Measurements from ENCODE around the gene HPSE2. TPM values are rescaled to one million over a fixed set of nuclear protein-coding genes. Genes with fewer than 3 reads are reported as not detected.

HPSE2 gene
- polyA plus RNA-seq, 1 of the 3 experiments (the other 2 are of a cell fraction): not detected

DNA sequence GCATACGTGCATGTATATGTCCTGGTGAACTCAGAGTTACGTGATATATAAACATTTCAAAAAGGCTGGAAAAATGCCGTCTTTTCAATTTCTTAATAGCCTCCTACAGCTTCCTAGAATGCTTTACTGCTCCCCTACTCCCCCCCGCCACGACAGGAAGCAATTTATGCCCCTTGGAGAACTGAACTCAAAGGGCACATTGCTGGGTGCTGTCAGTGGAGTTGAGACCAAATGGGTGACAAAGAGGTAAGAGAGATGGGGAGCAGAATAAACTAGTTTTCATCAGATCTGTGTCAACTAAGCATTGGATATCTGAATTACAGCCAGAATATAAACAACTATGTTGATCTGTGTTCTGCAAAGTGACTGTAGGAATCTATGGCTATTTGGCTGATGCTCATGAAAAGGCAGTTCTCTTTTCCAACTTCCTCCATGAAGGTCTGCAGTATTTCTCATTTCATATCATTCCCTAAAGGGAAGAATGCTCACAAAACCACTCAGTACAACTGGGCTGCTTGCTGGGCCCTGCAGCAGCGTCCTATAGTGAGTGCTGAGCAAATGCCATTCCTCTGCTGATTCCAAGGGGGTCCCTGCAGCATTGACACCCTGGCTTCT, 617.6 kb downstream of the HPSE2 start:
- no peaks in the 10 kb centered on the region for H3F3A ChIP-seq (replicated peaks; ENCODE audit: insufficient read depth)
- H3K9me3 ChIP-seq: no peaks in the 10 kb centered on the region
- H3K4me1 ChIP-seq (ENCODE audit: control insufficient read depth in 1 of 2, insufficient read depth in 2 of 2, low read depth in 1 of 2, low read length in 1 of 2): no peaks in the 10 kb centered on the region
- H3K36me3 ChIP-seq (replicated peaks in 1 of 2; ENCODE audit: control insufficient read depth in 1 of 2, insufficient read depth in 2 of 2, low read length in 1 of 2): no peaks in the 10 kb centered on the region
- CTCF ChIA-PET: no interaction called here
- H4K20me1 ChIP-seq (ENCODE audit: insufficient read depth): no peaks in the 10 kb centered on the region
- no peak overlapping the region for H3K4me3 ChIP-seq (ENCODE audit: low read depth in 2 of 2, low read length in 1 of 2)
- H2AFZ ChIP-seq (ENCODE audit: low read depth): no peak overlapping the region
- no peak overlapping the region for H3K27ac ChIP-seq (ENCODE audit: low read depth in 2 of 2, low read length in 1 of 2)
- POLR2A ChIA-PET: no interaction called here
- H3K4me2 ChIP-seq: no peak overlapping the region
- H3K9me2 ChIP-seq: no peaks in the 10 kb centered on the region
- 8% methylated on average over 6 of the region's 6 CpGs for WGBS (ENCODE audit: low lambda C conversion rate)
- H3K9ac ChIP-seq: no peak overlapping the region
- TF ChIP-seq FOXM1 (IDR thresholded peaks at IDR 0.05; ENCODE audit: low read depth) (no peak), REST (IDR thresholded peaks at IDR 0.05; ENCODE audit: low read depth, low read length) (no peak), EP300 (IDR thresholded peaks at IDR 0.05; ENCODE audit: borderline replicate concordance in 1 of 2, low read depth in 1 of 2, low read length in 1 of 2) (no peak), RXRA (IDR thresholded peaks at IDR 0.05; ENCODE audit: borderline replicate concordance, low read depth) (no peak), SMC3 (IDR thresholded peaks at IDR 0.05; ENCODE audit: low read depth, low read length) (no peak), RFX5 (IDR thresholded peaks at IDR 0.05; ENCODE audit: low read length) (no peak), GATA2 (CRISPR knock-in tag; IDR thresholded peaks at IDR 0.05) (no peak), NRF1 (IDR thresholded peaks at IDR 0.05; ENCODE audit: low read depth, low read length) (no peak), GABPA (IDR thresholded peaks at IDR 0.05; ENCODE audit: low read depth) (no peak), YY1 (IDR thresholded peaks at IDR 0.05; ENCODE audit: low read depth) (no peak), RAD21 (IDR thresholded peaks at IDR 0.05; ENCODE audit: low read length) (no peak)
- no peaks in the 10 kb centered on the region for H3K27me3 ChIP-seq (ENCODE audit: insufficient read depth)
- no peaks in the 10 kb centered on the region for H3K79me2 ChIP-seq (ENCODE audit: insufficient read depth)
- no peak for DNase-seq

DNA sequence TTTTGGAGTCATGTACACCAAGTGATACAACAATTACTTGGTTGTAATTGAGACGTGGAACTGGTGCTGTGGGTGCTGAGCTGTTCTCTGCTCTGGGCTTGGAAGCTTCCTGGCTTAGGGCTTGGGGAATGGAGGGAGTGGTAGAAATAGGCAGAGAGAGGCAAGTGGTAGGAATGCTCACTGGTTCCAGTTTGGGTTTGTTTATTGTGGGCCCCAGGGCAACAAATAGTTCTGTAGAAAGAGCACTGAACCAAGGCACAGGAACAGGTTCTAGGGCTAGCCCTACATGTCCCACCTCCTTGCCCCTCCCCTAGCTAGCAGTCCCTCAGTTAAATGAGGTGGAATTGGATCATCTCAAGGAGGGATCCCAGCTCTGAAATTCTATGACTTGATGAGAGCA, 622.2 kb downstream of the HPSE2 start:
- Histone ChIP-seq H3K27ac (ENCODE audit: low read depth in 2 of 2, low read length in 1 of 2) (no peak overlapping the region), H3K9ac (no peak overlapping the region), H3K4me3 (ENCODE audit: low read depth in 2 of 2, low read length in 1 of 2) (no peak overlapping the region), H3K4me2 (no peak overlapping the region), H4K20me1 (ENCODE audit: insufficient read depth) (no peaks in the 10 kb centered on the region), H3K9me2 (no peaks in the 10 kb centered on the region), H3K9me3 (no peaks in the 10 kb centered on the region), H2AFZ (ENCODE audit: low read depth) (no peak overlapping the region), H3K4me1 (ENCODE audit: control insufficient read depth in 1 of 2, insufficient read depth in 2 of 2, low read depth in 1 of 2, low read length in 1 of 2) (no peaks in the 10 kb centered on the region), H3K27me3 (ENCODE audit: insufficient read depth) (no peaks in the 10 kb centered on the region), H3F3A (replicated peaks; ENCODE audit: insufficient read depth) (no peaks in the 10 kb centered on the region), H3K36me3 (replicated peaks in 1 of 2; ENCODE audit: control insufficient read depth in 1 of 2, insufficient read depth in 2 of 2, low read length in 1 of 2) (no peaks in the 10 kb centered on the region), H3K79me2 (ENCODE audit: insufficient read depth) (no peaks in the 10 kb centered on the region)
- 0% methylated on average over 1 of the region's 1 CpG for WGBS (ENCODE audit: low lambda C conversion rate)
- CTCF ChIA-PET: no interaction called here
- DNase-seq: no peak
- POLR2A ChIA-PET: no interaction called here
- TF ChIP-seq MEF2A (IDR thresholded peaks at IDR 0.05; ENCODE audit: borderline replicate concordance, low read depth) (no peak), RXRA (IDR thresholded peaks at IDR 0.05; ENCODE audit: borderline replicate concordance, low read depth) (no peak), NFIC (IDR thresholded peaks at IDR 0.05; ENCODE audit: borderline replicate concordance) (no peak), TCF12 (IDR thresholded peaks at IDR 0.05) (no peak), RAD21 (IDR thresholded peaks at IDR 0.05; ENCODE audit: low read length) (no peak), CHD2 (IDR thresholded peaks at IDR 0.05; ENCODE audit: low read length, partially characterized antibody) (no peak), MXI1 (IDR thresholded peaks at IDR 0.05; ENCODE audit: low read depth, low read length) (no peak), ELF1 (IDR thresholded peaks at IDR 0.05) (no peak), MAX (IDR thresholded peaks at IDR 0.05; ENCODE audit: low read depth) (no peak), FOSL2 (IDR thresholded peaks at IDR 0.05; ENCODE audit: borderline replicate concordance, low read depth) (no peak), EP300 (IDR thresholded peaks at IDR 0.05; ENCODE audit: borderline replicate concordance in 1 of 2, low read depth in 1 of 2, low read length in 1 of 2) (no peak), EZH2phosphoT487 (IDR thresholded peaks at IDR 0.05; ENCODE audit: borderline replicate concordance, low read depth) (no peak), POLR2AphosphoS5 (IDR thresholded peaks at IDR 0.05; ENCODE audit: low read depth, low read length) (no peak), GATA2 (CRISPR knock-in tag; IDR thresholded peaks at IDR 0.05) (no peak), SIN3A (IDR thresholded peaks at IDR 0.05; ENCODE audit: borderline replicate concordance, low read depth, low read length) (no peak), JUND (IDR thresholded peaks at IDR 0.05) (no peak)
- TF ChIP-seq, protein P1, sequence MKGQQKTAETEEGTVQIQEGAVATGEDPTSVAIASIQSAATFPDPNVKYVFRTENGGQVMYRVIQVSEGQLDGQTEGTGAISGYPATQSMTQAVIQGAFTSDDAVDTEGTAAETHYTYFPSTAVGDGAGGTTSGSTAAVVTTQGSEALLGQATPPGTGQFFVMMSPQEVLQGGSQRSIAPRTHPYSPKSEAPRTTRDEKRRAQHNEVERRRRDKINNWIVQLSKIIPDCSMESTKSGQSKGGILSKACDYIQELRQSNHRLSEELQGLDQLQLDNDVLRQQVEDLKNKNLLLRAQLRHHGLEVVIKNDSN (IDR thresholded peaks at IDR 0.05; ENCODE audit: borderline replicate concordance, low read depth): no peak
- TF ChIP-seq, protein P2, sequence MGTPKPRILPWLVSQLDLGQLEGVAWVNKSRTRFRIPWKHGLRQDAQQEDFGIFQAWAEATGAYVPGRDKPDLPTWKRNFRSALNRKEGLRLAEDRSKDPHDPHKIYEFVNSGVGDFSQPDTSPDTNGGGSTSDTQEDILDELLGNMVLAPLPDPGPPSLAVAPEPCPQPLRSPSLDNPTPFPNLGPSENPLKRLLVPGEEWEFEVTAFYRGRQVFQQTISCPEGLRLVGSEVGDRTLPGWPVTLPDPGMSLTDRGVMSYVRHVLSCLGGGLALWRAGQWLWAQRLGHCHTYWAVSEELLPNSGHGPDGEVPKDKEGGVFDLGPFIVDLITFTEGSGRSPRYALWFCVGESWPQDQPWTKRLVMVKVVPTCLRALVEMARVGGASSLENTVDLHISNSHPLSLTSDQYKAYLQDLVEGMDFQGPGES (IDR thresholded peaks at IDR 0.05; ENCODE audit: low read depth, low read length): no peak

All from SK-N-SH (cell line).